ENCODE data around the gene TMEM141.
A peak's percentile ranks its signal among the peaks of the same experiment; 100 is the strongest.

TMEM141 gene

GRCh38 chr9:136808075-136808805, 17.1 kb downstream of the TMEM141 start:
- Histone ChIP-seq H3K27ac (replicated peaks; ENCODE audit: low read length) (no peak overlapping the region), H3K79me1 (ENCODE audit: low read depth, low read length) (peaks cover 12% of the 10 kb centered on the region), H3K9me3 (replicated peaks in 1 of 2; ENCODE audit: control insufficient read depth in 2 of 2, insufficient read depth in 1 of 2, low read depth in 1 of 2, low read length in 2 of 2) (peaks cover 2% of the 10 kb centered on the region in 2 donors), H3K4me1 (ENCODE audit: control insufficient read depth in 2 of 2, insufficient read depth in 1 of 2, low read depth in 1 of 2, low read length in 2 of 2) (peaks cover 8 to 15% of the 10 kb centered on the region in 2 donors), H3K27me3 (ENCODE audit: control insufficient read depth in 3 of 3, insufficient read depth in 3 of 3, low read depth in 1 of 3, low read length in 3 of 3) (no peaks in the 10 kb centered on the region), H3K4ac (ENCODE audit: low read length) (peak overlapping the region; percentile 53), H3K4me3 (ENCODE audit: low read length in 2 of 2) (peak overlapping the region; percentile 91 to 96), H3K9ac (ENCODE audit: low read depth, low read length, poor library complexity) (peak overlapping the region; percentile 93), H3K23ac (ENCODE audit: low read depth, low read length, poor library complexity) (peak overlapping the region; percentile 97), H3K36me3 (replicated peaks in 1 of 2; ENCODE audit: control insufficient read depth in 2 of 2, insufficient read depth in 2 of 2, low read length in 2 of 2) (peaks cover 8 to 63% of the 10 kb centered on the region in 2 donors), H2BK12ac (ENCODE audit: low read length) (no peak overlapping the region), H3K14ac (ENCODE audit: low read length) (peak overlapping the region; percentile 89), H2AK5ac (ENCODE audit: low read depth, low read length) (peak overlapping the region; percentile 99), H4K8ac (ENCODE audit: low read depth, low read length) (no peak overlapping the region), H4K91ac (ENCODE audit: low read depth, low read length, poor library complexity) (no peak overlapping the region), H2BK120ac (ENCODE audit: low read depth, low read length) (no peak overlapping the region), H2BK15ac (ENCODE audit: low read length) (no peak overlapping the region), H2AFZ (ENCODE audit: low read length) (peak overlapping the region; percentile 88), H3K18ac (ENCODE audit: low read length) (peak overlapping the region; percentile 96), H3K4me2 (ENCODE audit: insufficient read depth, low read length, poor library complexity, severe bottlenecking) (peak overlapping the region; percentile 49), H2BK5ac (ENCODE audit: low read length) (peak overlapping the region; percentile 90)
- no peak for DNase-seq (ENCODE audit: low spot score)
- WGBS, 2 donors (ENCODE audit: extremely low coverage in 2 of 2, insufficient read length in 2 of 2, insufficient replicate concordance in 1 of 2) = no CpG with 5 or more reads among the region's 93 CpGs

- Histone ChIP-seq H3K9me3 (replicated peaks in 1 of 2; ENCODE audit: control insufficient read depth in 2 of 2, insufficient read depth in 1 of 2, low read depth in 1 of 2, low read length in 2 of 2) (peaks cover 2% of the 10 kb centered on the region in 2 donors), H2AK5ac (ENCODE audit: low read depth, low read length) (no peak overlapping the region), H2BK15ac (ENCODE audit: low read length) (no peak overlapping the region), H4K8ac (ENCODE audit: low read depth, low read length) (no peak overlapping the region), H3K4me2 (ENCODE audit: insufficient read depth, low read length, poor library complexity, severe bottlenecking) (peak overlapping the region; percentile 49), H3K23ac (ENCODE audit: low read depth, low read length, poor library complexity) (no peak overlapping the region), H3K79me1 (ENCODE audit: low read depth, low read length) (peaks cover 12% of the 10 kb centered on the region), H2BK12ac (ENCODE audit: low read length) (no peak overlapping the region), H2AFZ (ENCODE audit: low read length) (peak overlapping the region; percentile 88), H3K9ac (ENCODE audit: low read depth, low read length, poor library complexity) (no peak overlapping the region), H3K14ac (ENCODE audit: low read length) (no peak overlapping the region), H3K27ac (replicated peaks; ENCODE audit: low read length) (no peak overlapping the region), H3K18ac (ENCODE audit: low read length) (no peak overlapping the region), H3K36me3 (replicated peaks in 1 of 2; ENCODE audit: control insufficient read depth in 2 of 2, insufficient read depth in 2 of 2, low read length in 2 of 2) (peaks cover 8 to 67% of the 10 kb centered on the region in 2 donors), H3K4me3 (ENCODE audit: low read length in 2 of 2) (peak overlapping the region; percentile 91 to 96), H3K4me1 (ENCODE audit: control insufficient read depth in 2 of 2, insufficient read depth in 1 of 2, low read depth in 1 of 2, low read length in 2 of 2) (peaks cover 8 to 15% of the 10 kb centered on the region in 2 donors), H2BK120ac (ENCODE audit: low read depth, low read length) (no peak overlapping the region), H2BK5ac (ENCODE audit: low read length) (no peak overlapping the region), H3K4ac (ENCODE audit: low read length) (no peak overlapping the region), H3K27me3 (ENCODE audit: control insufficient read depth in 3 of 3, insufficient read depth in 3 of 3, low read depth in 1 of 3, low read length in 3 of 3) (no peaks in the 10 kb centered on the region), H4K91ac (ENCODE audit: low read depth, low read length, poor library complexity) (no peak overlapping the region)
- no CpG with 5 or more reads among the region's 14 CpGs for WGBS, 2 donors (ENCODE audit: extremely low coverage in 2 of 2, insufficient read length in 2 of 2, insufficient replicate concordance in 1 of 2)
- DNase-seq (ENCODE audit: low spot score) = no peak
These were observed 17.6 kb downstream of the TMEM141 start for GRCh38 chr9:136808806-136809158.

GRCh38 chr9:136814725-136815421, 23.7 kb downstream of the TMEM141 start:
- H3K4me2 ChIP-seq (ENCODE audit: insufficient read depth, low read length, poor library complexity, severe bottlenecking) = no peak overlapping the region
- no peak overlapping the region for H3K9ac ChIP-seq (ENCODE audit: low read depth, low read length, poor library complexity)
- H3K9me3 ChIP-seq (replicated peaks in 1 of 2; ENCODE audit: control insufficient read depth in 2 of 2, insufficient read depth in 1 of 2, low read depth in 1 of 2, low read length in 2 of 2) = peaks cover 0 to 5% of the 10 kb centered on the region in 2 donors
- no peak for DNase-seq (ENCODE audit: low spot score)
- H2BK120ac ChIP-seq (ENCODE audit: low read depth, low read length) = no peak overlapping the region
- peaks cover 0 to 4% of the 10 kb centered on the region in 2 donors for H3K4me1 ChIP-seq (ENCODE audit: control insufficient read depth in 2 of 2, insufficient read depth in 1 of 2, low read depth in 1 of 2, low read length in 2 of 2)
- peaks cover 12 to 84% of the 10 kb centered on the region in 2 donors for H3K36me3 ChIP-seq (replicated peaks in 1 of 2; ENCODE audit: control insufficient read depth in 2 of 2, insufficient read depth in 2 of 2, low read length in 2 of 2)
- no peak overlapping the region for H2AK5ac ChIP-seq (ENCODE audit: low read depth, low read length)
- no peak overlapping the region for H2BK12ac ChIP-seq (ENCODE audit: low read length)
- H3K4ac ChIP-seq (ENCODE audit: low read length) = no peak overlapping the region
- WGBS, 2 donors (ENCODE audit: extremely low coverage in 2 of 2, insufficient read length in 2 of 2, insufficient replicate concordance in 1 of 2) = 100% methylated on average over 2 of the region's 13 CpGs; no CpG with 5 or more reads in 1 of the 2 donors
- no peak overlapping the region for H4K91ac ChIP-seq (ENCODE audit: low read depth, low read length, poor library complexity)
- H2AFZ ChIP-seq (ENCODE audit: low read length) = no peak overlapping the region
- peaks cover 6% of the 10 kb centered on the region for H3K79me1 ChIP-seq (ENCODE audit: low read depth, low read length)
- H3K18ac ChIP-seq (ENCODE audit: low read length) = no peak overlapping the region
- H3K14ac ChIP-seq (ENCODE audit: low read length) = no peak overlapping the region
- no peak overlapping the region for H3K23ac ChIP-seq (ENCODE audit: low read depth, low read length, poor library complexity)
- H2BK15ac ChIP-seq (ENCODE audit: low read length) = no peak overlapping the region
- H3K27me3 ChIP-seq (ENCODE audit: control insufficient read depth in 3 of 3, insufficient read depth in 3 of 3, low read depth in 1 of 3, low read length in 3 of 3) = no peaks in the 10 kb centered on the region
- H2BK5ac ChIP-seq (ENCODE audit: low read length) = no peak overlapping the region
- H3K27ac ChIP-seq (replicated peaks; ENCODE audit: low read length) = no peak overlapping the region
- no peak overlapping the region for H4K8ac ChIP-seq (ENCODE audit: low read depth, low read length)
- H3K4me3 ChIP-seq (ENCODE audit: low read length in 2 of 2) = no peak overlapping the region

GRCh38 chr9:136815422-136815782, 24.3 kb downstream of the TMEM141 start:
- no CpG with 5 or more reads among the region's 1 CpG for WGBS, 2 donors (ENCODE audit: extremely low coverage in 2 of 2, insufficient read length in 2 of 2, insufficient replicate concordance in 1 of 2)
- H3K36me3 ChIP-seq (replicated peaks in 1 of 2; ENCODE audit: control insufficient read depth in 2 of 2, insufficient read depth in 2 of 2, low read length in 2 of 2) = peaks cover 12 to 79% of the 10 kb centered on the region in 2 donors

More at GRCh38 chr9:136815422-136815782, 24.3 kb downstream of the TMEM141 start:
- peaks cover 5% of the 10 kb centered on the region for H3K79me1 ChIP-seq (ENCODE audit: low read depth, low read length)
- H3K4ac ChIP-seq (ENCODE audit: low read length) = no peak overlapping the region
- DNase-seq (ENCODE audit: low spot score) = no peak
- no peak overlapping the region for H4K91ac ChIP-seq (ENCODE audit: low read depth, low read length, poor library complexity)
- H3K9ac ChIP-seq (ENCODE audit: low read depth, low read length, poor library complexity) = no peak overlapping the region
- no peak overlapping the region for H3K23ac ChIP-seq (ENCODE audit: low read depth, low read length, poor library complexity)
- no peak overlapping the region for H3K27ac ChIP-seq (replicated peaks; ENCODE audit: low read length)
- H2BK120ac ChIP-seq (ENCODE audit: low read depth, low read length) = no peak overlapping the region
- H3K9me3 ChIP-seq (replicated peaks in 1 of 2; ENCODE audit: control insufficient read depth in 2 of 2, insufficient read depth in 1 of 2, low read depth in 1 of 2, low read length in 2 of 2) = peaks cover 0 to 5% of the 10 kb centered on the region in 2 donors
- no peak overlapping the region for H2AK5ac ChIP-seq (ENCODE audit: low read depth, low read length)
- no peak overlapping the region for H3K18ac ChIP-seq (ENCODE audit: low read length)
- no peak overlapping the region for H2BK15ac ChIP-seq (ENCODE audit: low read length)
- no peak overlapping the region for H4K8ac ChIP-seq (ENCODE audit: low read depth, low read length)
- H3K27me3 ChIP-seq (ENCODE audit: control insufficient read depth in 3 of 3, insufficient read depth in 3 of 3, low read depth in 1 of 3, low read length in 3 of 3) = no peaks in the 10 kb centered on the region
- no peak overlapping the region for H3K14ac ChIP-seq (ENCODE audit: low read length)
- H3K4me2 ChIP-seq (ENCODE audit: insufficient read depth, low read length, poor library complexity, severe bottlenecking) = no peak overlapping the region
- no peak overlapping the region for H3K4me3 ChIP-seq (ENCODE audit: low read length in 2 of 2)
- no peak overlapping the region for H2AFZ ChIP-seq (ENCODE audit: low read length)
- H2BK5ac ChIP-seq (ENCODE audit: low read length) = no peak overlapping the region
- H2BK12ac ChIP-seq (ENCODE audit: low read length) = no peak overlapping the region
- no peaks in the 10 kb centered on the region for H3K4me1 ChIP-seq (ENCODE audit: control insufficient read depth in 2 of 2, insufficient read depth in 1 of 2, low read depth in 1 of 2, low read length in 2 of 2)
